NCI-H1417 treated with DMSO at 0.1 percent for 48 hours (cell line): ENCODE data around the gene DPEP1.
"Not testable (repeated sequence)": the region's sequence is repeated elsewhere in the genome, so short reads cannot be mapped to it uniquely, and the experiment has no call there.

Experiments used
- DNase-seq: peaks from one replicate; lab custom pipeline; 2025; lab: John Stamatoyannopoulos, UW

The DPEP1 gene

DNA sequence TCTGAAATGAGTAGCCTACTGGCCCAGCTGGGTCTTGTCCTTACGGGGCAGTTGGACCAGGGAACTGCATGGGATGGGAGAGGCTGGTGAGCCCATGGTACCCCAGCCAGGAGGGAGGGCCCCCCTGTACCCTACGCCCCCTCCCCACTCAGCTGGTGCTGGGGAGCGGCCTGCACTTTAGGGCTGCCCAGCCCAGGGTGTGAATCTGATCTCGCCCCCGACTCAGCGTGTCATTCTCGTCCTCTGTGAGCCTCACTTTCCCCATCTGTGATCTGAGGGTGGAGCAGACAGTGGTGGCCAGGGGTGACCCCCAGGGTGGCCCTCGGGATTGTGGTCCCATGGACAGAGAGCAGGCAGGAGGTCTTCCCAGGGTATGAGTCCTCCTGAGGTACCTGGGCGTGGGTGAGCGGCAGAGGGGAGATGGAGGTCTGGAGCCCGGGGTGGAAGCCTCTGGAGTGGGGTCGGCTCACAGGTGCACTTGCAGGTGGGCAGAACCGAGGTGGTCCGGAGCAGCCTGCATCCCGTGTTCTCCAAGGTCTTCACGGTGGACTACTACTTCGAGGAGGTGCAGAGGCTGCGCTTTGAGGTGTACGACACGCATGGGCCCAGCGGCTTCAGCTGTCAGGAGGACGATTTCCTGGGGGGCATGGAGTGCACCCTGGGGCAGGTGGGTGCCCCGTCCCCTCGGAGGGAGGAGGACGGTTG is 36.2 kb upstream of the DPEP1 start:
- DNase-seq: no peak

DNA sequence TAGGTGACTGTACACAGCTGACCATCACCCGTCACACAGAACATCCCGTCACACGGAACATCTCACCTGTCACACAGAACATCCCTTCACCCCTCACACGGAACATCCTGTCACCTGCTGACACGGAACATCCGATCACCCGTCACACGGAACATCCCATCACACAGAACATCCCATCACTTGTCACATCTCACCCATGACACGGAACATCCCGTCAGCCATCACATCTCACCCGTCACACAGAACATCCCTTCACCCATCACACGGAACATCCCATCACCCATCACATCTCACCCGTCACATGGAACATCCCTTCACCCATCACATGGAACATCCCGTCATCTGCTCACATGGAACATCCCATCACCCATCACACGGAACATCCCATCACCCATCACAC is 34.1 kb upstream of the DPEP1 start:
- no peak for DNase-seq

DNA sequence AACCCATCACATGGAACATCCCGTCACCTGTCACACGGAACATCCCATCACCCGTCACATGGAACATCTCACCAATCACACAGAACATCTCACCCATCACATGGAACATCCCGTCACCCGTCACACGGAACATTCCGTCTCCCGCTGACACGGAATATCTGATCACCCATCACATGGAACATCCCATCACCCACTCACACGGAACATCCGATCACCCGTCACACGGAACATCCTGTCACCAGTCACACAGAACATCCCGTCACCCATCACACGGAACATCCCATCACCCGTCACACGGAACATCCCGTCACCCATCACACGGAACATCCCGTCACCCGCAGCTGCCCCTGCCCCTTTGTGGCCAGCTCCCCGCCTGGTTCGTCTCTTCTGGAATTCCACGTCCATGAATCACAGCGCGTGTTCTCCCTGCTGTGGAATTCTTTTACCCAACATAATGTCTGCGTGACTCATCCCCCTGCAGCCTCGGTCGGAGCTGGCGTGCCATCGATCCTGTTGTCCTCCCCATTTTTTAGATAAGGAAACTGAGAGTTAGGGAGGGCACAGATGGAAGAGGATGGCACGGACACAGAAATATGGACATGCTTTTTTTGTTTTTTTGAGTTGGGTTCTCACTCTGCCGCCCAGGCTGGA is 32.3 kb upstream of the DPEP1 start:
- no peak for DNase-seq

DNA sequence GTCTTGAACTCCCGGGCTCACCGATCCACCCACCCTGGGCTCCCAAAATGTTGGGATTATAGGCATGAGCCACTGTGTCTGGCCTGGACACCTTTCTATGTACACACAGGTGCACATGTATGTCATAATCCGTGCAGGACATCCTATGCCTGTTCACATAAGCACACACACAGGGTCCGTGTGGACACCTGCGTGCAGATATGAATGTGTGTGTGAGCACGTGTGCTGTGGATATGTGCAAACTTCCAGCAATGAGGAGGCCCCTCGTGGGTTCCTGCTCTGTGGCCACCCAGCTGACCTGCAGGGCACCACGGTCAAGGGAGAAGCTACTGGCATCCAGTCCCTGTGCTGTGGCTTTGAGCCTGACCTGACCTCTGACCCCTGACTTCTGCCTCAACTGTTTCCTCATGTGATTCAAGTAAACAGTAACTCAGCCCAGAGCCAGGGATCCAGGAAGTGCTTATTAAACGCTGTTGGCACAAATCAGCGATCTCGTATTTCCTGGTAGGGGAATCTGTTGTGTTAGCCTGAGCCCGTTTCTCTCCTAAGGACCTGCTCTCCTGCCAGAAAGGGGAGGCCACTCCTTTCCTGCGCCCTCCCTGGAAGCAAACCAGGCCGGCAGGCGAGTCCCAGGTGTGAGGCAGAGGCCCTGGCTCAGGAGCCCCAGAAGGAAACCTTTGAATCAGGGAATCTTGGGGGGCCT is 31.4 kb upstream of the DPEP1 start:
- DNase-seq: no peak

DNA sequence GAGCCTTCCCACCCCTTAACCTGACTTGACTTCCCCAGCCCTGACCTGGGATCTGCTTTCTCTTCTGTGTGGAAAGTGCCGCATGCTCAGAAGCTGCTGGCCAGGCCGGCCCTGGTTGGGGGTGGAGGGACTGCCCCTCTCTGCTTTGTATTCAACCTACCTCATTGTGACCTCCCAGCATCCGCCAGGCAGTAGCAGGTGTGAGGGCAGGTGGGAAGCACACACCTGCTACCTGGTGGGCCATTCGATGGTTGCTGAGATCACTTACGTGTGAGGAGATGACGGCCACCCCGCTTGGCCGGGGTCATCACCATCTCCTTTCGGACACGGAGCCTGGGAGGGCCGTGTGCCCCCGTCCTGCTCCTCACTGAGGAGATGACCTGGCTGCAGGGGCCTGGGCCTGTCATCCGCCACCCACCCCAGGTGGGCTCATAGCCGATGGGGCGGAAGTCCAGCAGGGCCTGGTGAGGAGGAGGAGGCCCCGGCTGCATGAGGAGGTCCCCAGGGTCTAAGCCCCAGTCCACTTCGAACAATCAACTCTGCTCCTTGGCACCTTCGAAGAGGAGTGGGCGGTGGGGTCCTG is 30.7 kb upstream of the DPEP1 start:
- DNase-seq: no peak

DNA sequence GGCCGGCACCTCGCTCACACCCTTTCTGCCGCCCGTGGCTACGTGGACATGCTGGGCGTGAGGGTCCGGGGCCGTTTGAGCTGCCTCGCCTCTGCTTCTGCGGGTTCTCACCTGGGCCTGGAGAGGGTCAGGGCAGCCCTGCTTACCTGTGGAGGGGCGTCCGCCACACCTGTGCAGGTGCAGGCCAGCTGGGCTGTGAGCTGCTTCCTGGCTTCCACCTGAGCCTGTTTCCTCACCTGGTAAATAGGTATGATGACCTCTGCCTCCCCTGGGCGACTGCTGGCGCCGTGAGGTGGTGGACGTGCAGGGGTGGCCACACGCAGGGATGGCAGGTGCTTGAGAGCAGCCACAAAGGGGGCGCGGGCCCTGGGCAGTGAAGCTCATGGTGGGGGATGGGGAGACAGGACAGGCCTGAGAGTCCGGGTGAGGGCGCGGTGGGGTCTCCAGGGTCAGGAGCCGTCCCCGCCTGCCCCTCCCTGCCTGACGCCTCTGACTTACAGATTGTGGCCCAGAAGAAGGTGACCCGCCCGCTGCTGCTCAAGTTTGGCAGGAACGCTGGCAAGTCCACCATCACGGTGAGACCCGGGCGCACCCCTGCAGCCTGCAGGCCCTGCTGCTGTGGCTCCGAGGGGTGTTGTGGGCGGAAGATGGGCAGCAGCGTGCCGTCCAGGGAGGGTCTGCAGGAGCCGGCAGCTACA is 30.1 kb upstream of the DPEP1 start:
- no peak for DNase-seq

DNA sequence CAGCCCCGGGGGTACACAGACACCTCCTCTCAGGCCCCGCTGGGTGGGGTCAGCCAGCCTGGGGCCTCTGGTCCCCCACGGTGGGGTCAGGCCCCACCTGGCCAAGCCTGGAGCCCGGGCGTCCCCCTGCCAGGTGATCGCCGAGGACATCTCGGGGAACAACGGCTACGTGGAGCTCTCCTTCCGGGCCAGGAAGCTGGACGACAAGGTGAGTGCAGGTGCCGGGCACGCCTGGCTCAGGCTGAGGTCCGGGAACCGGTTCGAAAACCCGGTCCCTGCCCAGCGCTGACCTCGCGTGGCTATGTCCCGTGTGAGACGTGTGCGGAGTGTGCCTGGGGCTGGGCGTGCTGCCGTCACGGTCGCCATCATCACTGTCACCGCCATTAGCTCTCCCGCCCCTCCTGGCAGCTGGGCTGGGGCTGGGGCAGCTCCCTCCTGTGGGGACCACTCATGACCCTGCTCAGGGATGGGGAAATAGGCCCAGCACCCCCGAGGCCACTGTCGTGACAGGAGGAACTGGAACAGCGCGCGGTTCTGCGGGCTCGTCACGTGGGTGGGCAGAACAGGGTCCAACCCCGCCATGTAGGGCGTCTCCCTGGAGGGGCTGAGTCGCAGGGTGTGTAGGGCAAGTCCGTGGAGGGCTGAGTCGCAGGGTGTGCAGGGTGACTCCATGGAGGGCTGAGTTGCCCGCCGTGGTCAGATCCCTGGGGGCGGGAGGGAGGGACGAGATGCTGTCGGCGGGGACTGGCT is 29.4 kb upstream of the DPEP1 start:
- no peak for DNase-seq

DNA sequence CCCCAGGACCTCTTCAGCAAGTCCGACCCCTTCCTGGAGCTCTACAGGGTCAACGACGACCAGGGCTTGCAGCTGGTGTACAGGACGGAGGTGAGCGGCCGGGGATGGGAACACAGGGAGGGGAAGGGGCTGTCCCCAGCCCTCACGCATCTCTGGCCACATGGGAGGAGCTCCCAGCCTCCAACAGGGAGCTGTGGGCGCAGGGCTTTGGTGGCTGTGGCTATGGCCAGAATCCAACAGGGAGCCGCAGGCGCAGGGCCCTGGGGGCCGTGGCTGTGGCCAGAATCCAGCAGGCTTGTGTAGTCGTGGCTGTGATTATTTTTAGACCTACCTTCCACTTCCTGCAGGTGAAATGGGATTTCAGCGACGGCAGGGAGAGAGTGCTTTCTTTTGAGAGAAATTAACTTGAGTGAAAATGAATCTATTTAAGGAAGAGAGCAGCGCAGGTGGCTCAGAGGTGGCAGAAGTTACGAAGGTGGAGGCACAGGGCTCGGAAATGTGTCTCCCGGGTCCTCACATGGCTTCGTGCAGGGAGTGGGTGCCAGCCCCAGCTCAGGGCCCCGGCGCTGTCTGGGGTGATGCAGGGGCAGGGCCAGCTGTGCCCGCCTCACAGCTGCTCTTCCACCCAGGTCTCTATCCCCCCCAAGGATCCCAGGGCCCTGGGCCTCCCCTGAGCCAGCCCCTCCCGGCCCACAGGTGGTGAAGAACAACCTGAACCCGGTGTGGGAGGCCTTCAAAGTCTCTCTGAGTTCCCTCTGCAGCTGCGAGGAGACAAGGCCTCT is 28.5 kb upstream of the DPEP1 start:
- no peak for DNase-seq

DNA sequence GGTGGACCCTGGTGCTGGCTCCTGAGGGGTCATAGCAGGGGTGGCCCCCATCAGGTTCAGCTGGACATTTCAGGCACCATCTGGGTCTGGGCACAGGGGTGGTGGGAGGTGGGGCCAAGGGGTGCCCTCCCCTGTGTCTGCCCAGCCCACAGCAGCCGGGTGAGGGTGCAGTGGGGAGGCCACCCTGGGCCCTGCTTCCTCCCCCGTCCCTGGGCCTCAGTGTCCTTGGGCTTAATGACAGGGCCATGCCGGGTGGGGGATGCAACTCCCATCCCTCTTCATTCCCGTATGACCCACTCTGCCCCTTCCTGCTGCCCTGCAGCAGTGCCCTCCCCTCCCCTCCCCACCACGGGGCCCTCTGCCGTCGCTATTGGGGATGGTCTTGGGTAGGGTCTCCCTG is 27.2 kb upstream of the DPEP1 start:
- DNase-seq: no peak

DNA sequence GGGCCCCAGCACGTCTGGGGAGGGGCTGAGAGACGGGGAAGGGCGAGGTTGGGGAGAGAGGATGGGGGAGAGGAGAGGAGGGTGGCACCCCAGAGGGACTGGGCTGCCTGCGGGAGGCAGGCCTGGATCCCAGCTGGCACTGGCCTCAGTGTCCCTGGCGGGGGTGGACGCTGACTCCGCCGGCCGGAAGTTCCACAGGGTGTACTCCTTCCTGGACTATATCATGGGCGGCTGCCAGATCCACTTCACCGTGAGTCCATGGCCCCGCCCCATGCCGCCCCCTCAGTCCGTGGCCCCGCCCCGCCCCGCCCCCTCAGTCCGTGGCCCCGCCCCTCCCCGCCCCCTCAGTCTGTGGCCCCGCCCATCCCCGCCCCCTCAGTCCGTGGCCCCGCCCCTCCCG is 26.6 kb upstream of the DPEP1 start:
- DNase-seq: no peak

DNA sequence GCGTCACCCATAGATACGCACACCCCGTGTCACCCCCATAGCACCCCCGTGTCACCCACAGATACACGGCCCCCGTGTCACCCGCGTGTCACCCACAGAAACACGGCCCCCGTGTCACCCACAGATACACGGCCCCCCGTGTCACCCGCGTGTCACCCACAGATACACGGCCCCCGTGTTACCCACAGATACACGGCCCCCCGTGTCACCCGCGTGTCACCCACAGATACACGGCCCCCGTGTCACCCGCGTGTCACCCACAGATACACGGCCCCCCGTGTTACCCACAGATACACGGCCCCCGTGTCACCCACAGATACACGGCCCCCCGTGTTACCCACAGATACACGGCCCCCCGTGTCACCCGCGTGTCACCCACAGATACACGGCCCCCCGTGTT is 25.8 kb upstream of the DPEP1 start:
- not testable (repeated sequence) for DNase-seq

DNA sequence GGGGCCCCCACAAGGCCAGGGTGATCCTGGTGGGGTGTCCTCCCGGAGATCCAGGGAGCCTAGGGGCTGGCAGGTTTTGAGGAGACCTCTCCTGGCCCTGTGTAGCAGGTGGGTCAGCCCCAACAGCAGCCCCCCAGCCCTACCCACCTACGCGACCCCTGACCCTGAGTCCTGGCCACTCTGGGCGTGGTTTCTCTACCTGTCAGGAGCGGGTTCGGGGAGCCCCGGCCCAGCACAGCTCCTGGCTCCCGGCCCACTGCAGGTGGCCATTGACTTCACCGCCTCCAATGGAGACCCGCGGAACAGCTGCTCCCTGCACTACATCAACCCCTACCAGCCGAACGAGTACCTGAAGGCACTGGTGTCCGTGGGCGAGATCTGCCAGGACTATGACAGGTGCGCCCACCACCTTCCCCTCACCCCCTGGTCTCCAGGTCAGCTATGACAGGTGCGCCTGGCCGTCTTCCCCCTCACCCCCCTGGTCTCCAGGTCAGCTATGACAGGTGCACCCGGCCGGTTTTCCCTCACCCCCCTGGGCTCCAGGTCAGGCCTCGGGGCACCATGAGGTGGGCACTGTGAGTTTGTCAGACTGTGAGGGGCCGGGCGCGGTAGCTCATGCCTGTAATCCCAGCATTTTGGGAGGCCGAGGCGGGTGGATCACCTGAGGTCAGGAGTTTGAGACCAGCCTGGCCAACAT is 24.9 kb upstream of the DPEP1 start:
- no peak for DNase-seq

DNA sequence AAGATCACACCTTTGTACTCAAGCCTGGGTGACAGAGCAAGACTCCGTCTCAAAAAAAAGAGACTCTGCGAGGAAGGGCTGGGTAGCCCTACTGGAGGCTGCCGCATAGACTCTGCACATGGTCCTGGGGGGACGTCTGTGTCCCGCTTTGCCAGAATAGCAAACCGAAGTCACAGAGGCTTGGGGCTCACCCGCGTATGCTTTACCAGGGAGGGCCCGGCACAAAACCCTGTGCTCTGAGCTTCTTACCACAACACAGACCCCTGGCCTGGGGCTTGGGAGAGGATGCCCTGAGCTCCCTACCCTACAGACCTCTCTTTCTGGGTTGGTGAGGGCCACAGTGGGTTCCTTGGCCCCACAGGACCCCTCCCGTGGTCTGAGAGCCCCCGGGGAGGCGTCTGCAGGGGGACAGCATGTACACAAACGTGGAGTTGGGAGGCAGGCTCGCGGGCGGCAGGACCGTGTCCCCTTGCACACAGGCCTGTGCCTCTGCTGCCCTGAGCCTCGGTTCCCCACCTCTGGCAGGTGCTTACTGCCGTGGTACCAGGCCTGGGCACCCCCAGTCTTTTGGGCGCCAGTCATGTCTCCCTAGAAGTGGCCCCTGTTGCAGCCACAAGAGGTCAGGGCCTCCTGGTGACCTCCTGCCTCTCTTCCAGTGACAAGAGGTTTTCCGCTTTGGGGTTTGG is 24.1 kb upstream of the DPEP1 start:
- no peak for DNase-seq

DNA sequence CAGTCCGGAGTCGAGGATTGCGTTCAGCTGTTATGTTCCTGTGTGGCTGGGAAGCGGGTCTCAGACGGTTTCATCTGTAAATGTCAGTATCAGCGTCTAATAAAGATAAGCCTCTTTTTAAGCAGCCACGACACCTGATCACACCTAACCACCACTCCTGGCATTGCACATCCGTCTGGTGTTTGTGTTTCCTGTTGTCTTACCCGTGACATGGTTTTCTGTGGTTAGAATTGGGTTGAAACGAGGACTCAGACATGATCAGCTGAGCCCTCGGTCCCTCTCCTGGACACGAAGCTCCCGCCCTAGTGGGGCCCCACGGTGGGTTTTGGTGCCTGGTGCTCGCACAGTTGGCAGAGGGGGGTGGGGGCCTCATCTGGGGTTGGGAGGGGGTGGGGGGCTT is 19.6 kb upstream of the DPEP1 start:
- no peak for DNase-seq

DNA sequence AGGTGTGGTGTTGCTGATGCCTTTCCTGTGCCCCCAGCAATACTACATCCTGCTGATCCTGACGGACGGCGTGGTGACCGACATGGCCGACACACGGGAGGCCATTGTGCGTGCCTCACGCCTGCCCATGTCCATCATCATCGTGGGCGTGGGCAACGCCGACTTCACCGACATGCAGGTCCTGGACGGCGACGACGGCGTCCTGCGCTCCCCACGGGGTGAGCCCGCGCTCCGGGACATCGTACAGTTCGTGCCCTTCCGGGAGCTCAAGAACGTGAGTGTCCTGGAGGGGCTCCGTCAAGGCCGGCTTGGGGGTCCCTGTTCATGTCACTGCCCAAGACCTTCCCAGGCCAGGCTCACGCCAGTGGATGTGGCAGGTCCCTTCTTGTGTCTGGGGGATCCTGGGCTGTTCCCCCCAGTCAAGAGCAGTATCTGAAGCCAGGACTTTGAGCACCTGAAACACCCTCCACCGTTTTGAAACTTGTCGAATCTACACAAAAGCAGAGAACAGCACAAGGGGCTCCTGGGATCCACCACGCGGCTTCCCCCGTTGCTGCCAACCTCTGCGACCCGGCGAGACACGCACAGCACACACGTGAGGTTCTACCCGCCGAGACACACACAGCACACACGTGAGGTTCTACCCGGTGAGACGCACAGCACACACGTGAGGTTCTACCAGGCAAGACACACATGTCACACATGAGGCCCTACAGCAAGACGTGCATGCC is 17.9 kb upstream of the DPEP1 start:
- no peak for DNase-seq

DNA sequence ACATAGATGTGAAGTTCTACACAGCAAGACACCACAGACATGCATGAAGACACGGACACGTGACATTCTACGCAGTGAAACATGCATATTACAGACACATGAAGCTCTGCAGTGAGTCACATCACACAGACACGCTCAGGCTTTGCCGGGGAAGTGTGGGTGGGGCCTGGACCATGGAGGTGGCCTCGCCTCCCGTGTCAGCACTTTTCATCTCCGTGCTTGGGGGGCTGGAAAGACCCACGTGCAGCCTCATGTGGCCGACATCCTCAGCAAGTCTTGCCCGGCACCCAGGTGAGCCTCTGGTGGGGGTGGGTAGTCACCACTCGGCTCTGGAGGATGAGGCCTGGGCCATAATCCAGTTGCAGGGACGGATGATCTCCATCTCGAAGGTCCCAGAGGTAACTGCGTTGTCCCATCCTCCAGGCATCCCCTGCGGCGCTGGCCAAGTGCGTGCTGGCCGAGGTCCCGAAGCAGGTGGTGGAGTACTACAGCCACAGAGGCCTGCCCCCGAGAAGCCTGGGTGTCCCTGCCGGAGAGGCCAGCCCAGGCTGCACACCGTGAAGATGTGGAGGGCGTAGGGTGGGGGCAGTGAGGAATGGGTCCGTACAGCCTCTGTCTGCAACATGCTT is 17.3 kb upstream of the DPEP1 start:
- DNase-seq: no peak

DNA sequence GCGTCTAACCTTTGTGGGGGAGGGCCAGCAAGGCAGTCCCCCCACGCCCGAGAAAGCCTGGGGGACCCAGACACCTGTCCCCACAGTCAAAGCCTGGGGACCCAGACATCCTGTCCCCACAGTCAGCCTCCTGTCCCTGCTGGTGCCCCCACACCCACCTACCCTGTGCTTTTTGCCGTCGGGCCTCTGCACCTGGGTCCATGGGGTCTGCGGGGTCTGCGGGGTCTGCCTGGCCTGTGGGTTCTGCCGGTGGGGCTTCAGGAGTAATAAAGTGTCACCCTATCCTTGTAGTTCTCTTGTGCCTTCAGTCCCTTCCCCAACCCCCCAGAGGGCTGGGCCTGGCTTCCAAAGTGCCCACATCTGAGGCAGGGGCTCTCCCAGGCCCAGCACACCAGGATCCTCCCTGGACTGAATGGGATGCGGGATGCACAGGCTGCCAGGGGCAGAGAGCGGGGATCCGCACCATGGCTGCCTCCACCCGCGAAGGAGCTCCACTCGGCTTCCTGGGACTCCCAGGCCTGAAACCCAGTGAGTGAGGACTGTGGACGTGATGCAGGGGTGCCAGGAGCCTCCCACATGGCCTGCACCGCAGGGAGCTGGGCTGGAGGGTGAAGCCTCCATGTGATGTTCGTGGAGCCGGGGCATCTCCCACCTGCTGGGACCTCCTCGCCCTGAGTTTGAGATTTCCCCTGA is 16.3 kb upstream of the DPEP1 start:
- DNase-seq: no peak

DNA sequence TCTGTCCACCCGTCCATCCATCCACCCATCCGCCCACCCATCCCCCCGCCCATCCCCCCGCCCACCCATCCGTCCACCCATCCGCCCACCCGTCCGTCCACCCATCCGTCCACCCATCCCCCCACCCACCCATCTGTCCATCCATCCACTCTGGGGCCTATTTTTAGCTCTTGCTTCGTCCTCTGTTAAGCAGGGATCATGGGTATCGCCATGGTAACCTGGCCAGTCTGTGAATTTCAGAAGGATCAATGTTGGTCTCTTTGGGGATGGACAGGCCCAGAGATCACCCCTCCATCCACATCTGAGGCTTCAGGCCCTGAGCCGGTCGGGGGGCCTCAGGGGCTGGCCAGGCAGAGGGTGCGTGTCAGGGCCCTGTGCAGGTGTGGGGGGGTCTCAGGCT is 15.2 kb upstream of the DPEP1 start:
- no peak for DNase-seq
